T-cell (primary cell): ENCODE measurements around the gene CNOT2. TPM values are rescaled to one million over a fixed set of nuclear protein-coding genes. Genes with fewer than 3 reads are reported as not detected.
"Not testable (repeated sequence)": the region's sequence is repeated elsewhere in the genome, so short reads cannot be mapped to it uniquely, and the experiment has no call there.

Source experiments
- ATAC-seq, 4 experiments: fragments of 200-7000 bp in 3 of 4; fragments of 150-1000 bp in 1 of 4; cut with Tn5 transposase; replicated peaks in 1 of 4; 1 replicate in 3 of 4; 2 replicates in 1 of 4; pipeline ENCODE4 v1.10.0; 2021; ENCODE audit warnings: moderate library complexity in 3 of 4, mild to moderate bottlenecking in 2 of 4, moderate number of reproducible peaks in 1 of 4
- CTCF ChIA-PET, 2 donors: fragments of 300-600 bp; sonication (Branson Sonifier 250); formaldehyde crosslinking; loops; one replicate each; lab custom pipeline; 2022; ENCODE audit warnings: antibody characterized with exemption in 2 of 2; lab: Charles Lee
- POLR2A ChIA-PET, 2 donors: fragments of 300-600 bp; sonication (Branson Sonifier 250); formaldehyde crosslinking; loops; one replicate each; lab custom pipeline; 2022; ENCODE audit warnings: antibody characterized with exemption in 2 of 2; lab: Charles Lee
- DNase-seq, 35 experiments: peaks; one replicate each; pipeline versions ENCODE4 v3.0.0 to v3.0.0-alpha.2; 2013 to 2023
- H3K27ac ChIP-seq: one replicate; pipeline ENCODE4 v1.5.1; 2013; ENCODE audit warnings: low read length
- H3K27me3 ChIP-seq, 2 experiments: replicated peaks in 1 of 2; 1 replicate in 1 of 2; 2 replicates in 1 of 2; pipeline versions ENCODE4 v1.6.1 to v1.7.0; 2013; ENCODE audit warnings: low read length in 1 of 2, mixed read lengths in 1 of 2; ENCODE audit not compliant: control insufficient read depth in 2 of 2, insufficient read depth in 2 of 2; ENCODE audit errors: extremely low read depth in 1 of 2
- H3K36me3 ChIP-seq, 2 donors: 1 replicate in 1 of 2; 2 replicates in 1 of 2; pipeline versions ENCODE4 v1.6.1 to v1.7.0; 2013; ENCODE audit warnings: low read length in 1 of 2; ENCODE audit not compliant: control insufficient read depth in 2 of 2, insufficient read depth in 1 of 2; ENCODE audit errors: extremely low read depth in 1 of 2
- H3K4me1 ChIP-seq, 2 experiments: 1 replicate in 1 of 2; 2 replicates in 1 of 2; pipeline versions ENCODE4 v1.6.1 to v1.7.0; 2013; ENCODE audit warnings: low read length in 2 of 2, mixed read lengths in 1 of 2; ENCODE audit not compliant: insufficient read depth in 2 of 2, control insufficient read depth in 1 of 2; ENCODE audit errors: extremely low read depth in 1 of 2
- H3K4me3 ChIP-seq, 2 donors: 1 replicate in 1 of 2; 2 replicates in 1 of 2; pipeline versions ENCODE4 v1.5.1 to v1.7.0; 2013; ENCODE audit warnings: mild to moderate bottlenecking in 2 of 2, low read length in 1 of 2, moderate library complexity in 1 of 2; ENCODE audit not compliant: control insufficient read depth in 1 of 2; ENCODE audit errors: extremely low read depth in 1 of 2
- H3K9me3 ChIP-seq: 2 replicates; pipeline ENCODE4 v1.7.0; 2013
- H3K27ac Mint-ChIP-seq, 2 donors: one replicate each; pipeline ENCODE4 v1.8.0; 2020 to 2021; ENCODE audit warnings: mild to moderate bottlenecking in 2 of 2, mixed read lengths in 2 of 2
- H3K27me3 Mint-ChIP-seq, 2 donors: one replicate each; pipeline ENCODE4 v1.8.0; 2021 to 2022; ENCODE audit warnings: mixed read lengths in 2 of 2
- H3K36me3 Mint-ChIP-seq: one replicate; pipeline ENCODE4 v1.8.0; 2021; ENCODE audit warnings: mixed read lengths
- H3K4me1 Mint-ChIP-seq, 3 donors: one replicate each; pipeline ENCODE4 v1.8.0; 2020 to 2022; ENCODE audit warnings: mixed read lengths in 3 of 3, mild to moderate bottlenecking in 1 of 3
- H3K4me3 Mint-ChIP-seq, 3 donors: one replicate each; pipeline ENCODE4 v1.8.0; 2020 to 2022; ENCODE audit warnings: mild to moderate bottlenecking in 3 of 3, mixed read lengths in 3 of 3, moderate library complexity in 3 of 3
- H3K9me3 Mint-ChIP-seq, 3 donors: one replicate each; pipeline ENCODE4 v1.8.0; 2020 to 2022; ENCODE audit warnings: mixed read lengths in 3 of 3
- WGBS: methylation state at CpG from one replicate; pipeline ENCODE4 v1.1.5; 2013; ENCODE audit warnings: missing lambda C conversion rate; ENCODE audit not compliant: insufficient coverage; 5-methylcytosine and 5-hydroxymethylcytosine counted together
- total RNA-seq, 35 experiments: library from RNA in 6 of 35; stranded (reverse) in 6 of 35; fragments of 120-200 nt in 1 of 35; gene quantifications; one replicate each; pipeline versions ENCODE4 v1.2.1 to v1.2.4 and lab custom pipeline; 2013 to 2026

Gene CNOT2
- total RNA-seq, 5 donors from 2014 or later (not counting 1 experiment from before 2014, with no cell fraction given) = 80.0 to 135 (median 86.4) TPM

DNA sequence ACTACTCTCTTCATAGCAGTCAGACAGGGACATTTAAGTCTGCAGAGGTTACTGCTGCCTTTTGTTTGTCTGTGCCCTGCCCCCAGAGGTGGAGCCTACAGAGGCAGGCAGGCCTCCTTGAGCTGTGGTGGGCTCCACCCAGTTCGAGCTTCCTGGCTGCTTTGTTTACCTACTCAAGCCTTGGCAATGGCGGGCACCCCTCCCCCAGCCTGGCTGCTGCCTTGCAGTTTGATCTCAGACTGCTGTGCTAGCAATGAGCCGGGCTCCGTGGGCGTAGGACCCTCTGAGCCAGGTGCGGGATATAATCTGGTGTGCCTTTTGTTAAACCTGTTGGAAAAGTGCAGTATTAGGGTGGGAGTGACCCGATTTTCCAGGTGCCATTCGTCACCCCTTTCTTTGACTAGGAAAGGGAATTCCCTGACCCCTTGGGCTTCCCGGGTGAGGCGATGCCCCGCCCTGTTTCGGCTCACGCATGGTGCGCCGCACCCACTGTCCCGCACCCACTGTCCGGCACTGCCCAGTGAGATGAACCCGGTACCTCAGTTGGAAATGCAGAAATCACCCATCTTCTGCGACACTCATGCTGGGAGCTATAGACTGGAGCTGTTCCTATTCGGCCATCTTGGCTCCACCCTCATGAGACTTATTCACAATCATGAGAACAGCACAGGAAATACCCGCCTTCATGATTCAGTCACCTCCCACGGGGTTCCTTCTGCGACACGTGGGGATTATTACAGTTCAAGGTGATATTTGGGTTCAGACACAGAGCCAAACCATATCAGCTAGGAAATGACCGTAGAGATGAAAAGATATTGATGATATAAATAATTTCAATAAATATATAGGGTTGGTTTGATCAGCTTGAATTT is 61.7 kb downstream of the CNOT2 start:
- H3K27me3 Mint-ChIP-seq, H3K4me3 ChIP-seq, H3K9me3 Mint-ChIP-seq, H3K27me3 ChIP-seq, POLR2A ChIA-PET, H3K36me3 ChIP-seq, H3K27ac ChIP-seq, H3K9me3 ChIP-seq, CTCF ChIA-PET: not testable (repeated sequence)
- peak overlapping the region; percentile 29 to 62 (median 59) for H3K4me3 Mint-ChIP-seq
- WGBS = 94% methylated on average over 10 of the region's 25 CpGs
- H3K4me1 Mint-ChIP-seq = peaks cover 50 to 62% (median 54%) of the 10 kb centered on the region in 3 donors
- peaks cover 0 to 16% of the 10 kb centered on the region in 2 experiments for H3K4me1 ChIP-seq
- H3K27ac Mint-ChIP-seq = peak overlapping the region; percentile 90 to 91
- ATAC-seq (peak; percentile 30 to 75 (median 40)), DNase-seq (peak in 32 of 35 experiments; percentile 2 to 64 (median 34))
- H3K36me3 Mint-ChIP-seq = peaks cover 45% of the 10 kb centered on the region

DNA sequence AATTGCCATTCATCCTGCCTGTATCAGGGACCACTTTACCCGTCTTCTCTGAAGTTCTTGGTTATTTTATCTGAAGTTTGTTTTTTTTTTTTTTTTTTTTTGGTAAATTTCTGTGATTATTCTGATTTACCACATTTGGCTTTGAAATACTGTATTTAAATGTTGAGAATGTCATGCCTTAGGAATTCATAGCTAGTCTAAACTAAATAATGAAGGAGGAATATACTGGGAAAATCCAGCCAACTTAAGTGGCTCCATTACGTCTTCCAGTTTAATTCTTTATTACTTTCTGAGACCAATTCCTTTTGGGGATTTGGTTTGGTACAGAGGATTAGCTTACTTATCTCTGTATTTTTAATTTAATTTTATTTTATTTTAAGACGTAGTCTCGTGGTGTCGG is 62.6 kb downstream of the CNOT2 start:
- H3K4me3 Mint-ChIP-seq = no peak overlapping the region
- H3K36me3 Mint-ChIP-seq = peaks cover 47% of the 10 kb centered on the region

DNA sequence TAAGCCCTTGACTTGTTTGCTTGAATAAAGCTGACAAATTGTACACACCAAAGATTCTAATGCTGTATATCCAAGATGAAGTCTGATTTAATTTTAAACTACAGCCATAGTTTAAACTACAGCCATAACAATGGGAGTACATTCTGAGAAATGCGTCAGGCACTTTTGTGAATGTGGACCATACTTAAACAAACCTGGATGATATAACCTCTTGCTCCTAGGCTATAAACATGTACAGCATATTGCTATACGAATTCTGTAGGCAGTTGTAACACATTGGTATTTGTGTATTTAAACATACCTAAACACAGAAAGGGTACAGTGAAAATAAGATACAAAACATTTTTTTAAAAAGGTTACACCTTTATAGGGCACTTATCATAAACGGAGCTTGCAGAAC is 63.4 kb downstream of the CNOT2 start:
- Histone ChIP-seq H3K27me3 (no peaks in the 10 kb centered on the region), H3K9me3 (no peaks in the 10 kb centered on the region), H3K4me3 (no peak overlapping the region), H3K27ac (no peak overlapping the region), H3K36me3 (peaks cover 0 to 2% of the 10 kb centered on the region in 2 donors), H3K4me1 (peaks cover 0 to 16% of the 10 kb centered on the region in 2 experiments)
- H3K27me3 Mint-ChIP-seq = no peaks in the 10 kb centered on the region
- H3K36me3 Mint-ChIP-seq = peaks cover 43% of the 10 kb centered on the region
- DNase-seq (no peak), ATAC-seq (no peak)
- no peak overlapping the region for H3K4me3 Mint-ChIP-seq
- ChIA-PET POLR2A (no interaction called here), CTCF (interaction anchor here in 1 of 2 donors (1.1 kb wide), 1 partner anchor 12 kb away, joined by 3 read pairs; no protein-coding TSS in a partner anchor)
- H3K27ac Mint-ChIP-seq = peak overlapping the region in 1 of 2 donors; percentile 46
- peaks cover 53 to 69% (median 65%) of the 10 kb centered on the region in 3 donors for H3K4me1 Mint-ChIP-seq
- no CpG with 5 or more reads among the region's 3 CpGs for WGBS
- peaks cover 0 to 7% (median 5%) of the 10 kb centered on the region in 3 donors for H3K9me3 Mint-ChIP-seq

More for the DNA sequence above, 62.6 kb downstream of the CNOT2 start:
- Histone ChIP-seq H3K36me3 (no peaks in the 10 kb centered on the region), H3K4me3 (no peak overlapping the region), H3K27me3 (no peaks in the 10 kb centered on the region), H3K4me1 (peaks cover 0 to 16% of the 10 kb centered on the region in 2 experiments), H3K27ac (no peak overlapping the region), H3K9me3 (no peaks in the 10 kb centered on the region)
- Mint-ChIP-seq H3K4me1 (peaks cover 53 to 67% (median 61%) of the 10 kb centered on the region in 3 donors), H3K27ac (peak overlapping the region in 1 of 2 donors; percentile 68), H3K9me3 (peaks cover 0 to 7% (median 5%) of the 10 kb centered on the region in 3 donors), H3K27me3 (no peaks in the 10 kb centered on the region)
- CTCF ChIA-PET = interaction anchor here in 1 of 2 donors (0.6 to 0.7 kb wide), 3 partner anchors 31 to 1449 kb away, joined by 3 read pairs; no protein-coding TSS in a partner anchor
- WGBS = no CpG with 5 or more reads among the region's 5 CpGs
- DNase-seq (no peak), ATAC-seq (no peak)
- POLR2A ChIA-PET = interaction anchor here (0.6 to 0.8 kb wide), 5 partner anchors 11 to 69 kb away, joined by 3 to 18 read pairs (median 8); no protein-coding TSS in a partner anchor

DNA sequence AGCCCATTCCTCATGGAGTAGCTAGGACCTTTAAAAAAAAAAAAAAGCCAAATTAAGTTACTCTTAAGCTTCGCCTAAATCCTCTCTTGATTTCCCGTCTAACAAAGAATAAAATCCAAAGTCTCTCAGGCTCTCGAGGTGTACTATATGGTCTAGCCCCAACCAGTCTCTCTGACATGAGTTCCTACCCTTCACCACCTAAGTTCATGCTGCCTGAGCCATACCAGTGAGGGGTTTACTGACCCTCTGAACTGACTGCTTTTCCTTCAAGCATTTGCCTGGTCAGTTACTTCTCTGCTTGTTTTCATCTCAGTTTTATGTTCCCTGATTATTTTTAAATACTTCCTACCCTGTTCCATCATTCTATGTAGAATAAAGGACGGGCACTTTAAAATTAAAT is 64.6 kb downstream of the CNOT2 start:
- no peak for ATAC-seq
- Histone ChIP-seq H3K27ac (no peak overlapping the region), H3K9me3 (no peaks in the 10 kb centered on the region), H3K4me1 (peaks cover 0 to 16% of the 10 kb centered on the region in 2 experiments), H3K27me3 (no peaks in the 10 kb centered on the region), H3K36me3 (peaks cover 0 to 2% of the 10 kb centered on the region in 2 donors), H3K4me3 (no peak overlapping the region)
- POLR2A ChIA-PET = interaction anchor here (0.6 to 1.2 kb wide), 3 partner anchors 15 to 42 kb away, joined by 3 to 4 read pairs (median 3); no protein-coding TSS in a partner anchor
- Mint-ChIP-seq H3K4me3 (no peak overlapping the region), H3K9me3 (peaks cover 0 to 7% (median 3%) of the 10 kb centered on the region in 3 donors), H3K27ac (peak overlapping the region in 1 of 2 donors; percentile 13), H3K36me3 (peaks cover 44% of the 10 kb centered on the region), H3K27me3 (no peaks in the 10 kb centered on the region), H3K4me1 (peaks cover 56 to 69% (median 69%) of the 10 kb centered on the region in 3 donors)
- CTCF ChIA-PET = interaction anchor here (0.5 to 1.1 kb wide), 3 partner anchors 14 to 1127 kb away, joined by 3 to 7 read pairs (median 3); no protein-coding TSS in a partner anchor
- no CpG with 5 or more reads among the region's 4 CpGs for WGBS
- DNase-seq = no peak

DNA sequence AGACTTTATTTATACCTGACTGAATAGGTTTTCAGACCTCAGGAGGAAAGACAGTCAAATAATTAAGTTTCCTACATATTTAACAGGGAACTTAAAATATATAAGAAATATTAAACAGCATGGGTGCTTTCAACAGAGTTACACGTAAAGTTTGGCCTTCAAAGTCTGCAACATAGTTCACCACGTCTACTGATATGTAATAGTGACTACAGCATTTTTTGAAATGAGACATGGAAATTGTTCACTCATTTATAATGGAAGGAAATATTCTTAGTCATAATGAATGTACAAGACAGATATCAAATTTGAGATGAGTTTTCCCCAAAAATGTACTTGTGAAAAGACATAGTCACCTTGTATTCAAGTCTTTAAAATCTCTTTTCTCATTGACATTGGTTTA is 66.1 kb downstream of the CNOT2 start:
- Histone ChIP-seq H3K36me3 (peaks cover 0 to 2% of the 10 kb centered on the region in 2 donors), H3K4me3 (no peak overlapping the region), H3K9me3 (no peaks in the 10 kb centered on the region), H3K27me3 (no peaks in the 10 kb centered on the region), H3K27ac (no peak overlapping the region), H3K4me1 (peaks cover 0 to 10% of the 10 kb centered on the region in 2 experiments)
- WGBS = no CpG with 5 or more reads among the region's 2 CpGs
- peaks cover 43% of the 10 kb centered on the region for H3K36me3 Mint-ChIP-seq
- DNase-seq (no peak), ATAC-seq (no peak)
- ChIA-PET CTCF (no interaction called here), POLR2A (no interaction called here)
- H3K27me3 Mint-ChIP-seq = no peaks in the 10 kb centered on the region
- H3K4me3 Mint-ChIP-seq = no peak overlapping the region
- peaks cover 61 to 70% (median 69%) of the 10 kb centered on the region in 3 donors for H3K4me1 Mint-ChIP-seq
- no peaks in the 10 kb centered on the region for H3K9me3 Mint-ChIP-seq
- no peak overlapping the region for H3K27ac Mint-ChIP-seq

DNA sequence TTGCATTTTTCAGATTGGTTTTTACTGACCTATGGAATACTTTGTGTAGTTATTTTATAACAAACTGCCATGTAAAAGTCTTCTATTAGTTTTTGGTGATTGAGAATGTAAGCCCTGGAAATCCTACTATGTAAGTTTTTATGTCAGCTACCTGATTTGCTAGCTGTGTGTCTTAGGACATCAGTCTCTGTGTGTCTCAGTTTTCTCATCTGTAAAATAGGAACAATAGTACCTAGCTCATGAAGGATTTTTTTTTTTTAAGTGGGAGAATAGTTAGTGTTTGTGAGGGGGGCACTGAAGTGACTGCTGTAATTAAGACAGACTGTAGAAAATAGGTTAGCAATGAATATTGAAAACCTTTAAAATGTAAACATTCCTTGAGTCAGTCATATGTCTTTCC is 70.9 kb downstream of the CNOT2 start:
- Mint-ChIP-seq H3K4me3 (no peak overlapping the region), H3K36me3 (peaks cover 31% of the 10 kb centered on the region), H3K9me3 (no peaks in the 10 kb centered on the region), H3K27ac (peak overlapping the region in 1 of 2 donors; percentile 24), H3K27me3 (no peaks in the 10 kb centered on the region), H3K4me1 (peaks cover 69 to 74% (median 72%) of the 10 kb centered on the region in 3 donors)
- DNase-seq (no peak), ATAC-seq (no peak)
- H3K4me3 ChIP-seq = no peak overlapping the region
- H3K36me3 ChIP-seq = peaks cover 0 to 2% of the 10 kb centered on the region in 2 donors
- H3K27ac ChIP-seq = no peak overlapping the region
- H3K4me1 ChIP-seq = peaks cover 0 to 2% of the 10 kb centered on the region in 2 experiments
- ChIA-PET CTCF (interaction anchor here in 1 of 2 donors (0.7 kb wide), 1 partner anchor 11 kb away, joined by 4 read pairs; no protein-coding TSS in a partner anchor), POLR2A (no interaction called here)
- H3K27me3 ChIP-seq = no peaks in the 10 kb centered on the region
- H3K9me3 ChIP-seq = no peaks in the 10 kb centered on the region
